ENCODE results near the gene ANGPTL4.

Gene ANGPTL4

DNA sequence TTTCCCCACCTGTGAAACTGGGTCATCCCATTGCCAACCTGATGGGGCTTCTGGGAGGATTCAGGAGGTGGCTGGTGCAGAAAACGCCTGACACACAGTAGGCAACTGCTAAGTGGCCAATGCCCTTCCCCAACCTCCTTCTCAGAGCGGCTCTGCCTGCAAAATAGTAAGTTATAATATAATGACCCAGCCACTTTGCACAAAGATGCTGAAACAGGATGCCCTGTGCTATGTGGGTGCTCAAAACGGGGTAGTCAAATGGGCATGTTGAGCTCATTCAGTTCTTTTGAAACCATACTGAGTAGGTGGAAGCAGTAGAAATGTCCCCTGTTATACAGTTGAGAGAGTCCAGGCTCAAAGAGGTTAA is 49.7 kb downstream of the ANGPTL4 start:
- DNase-seq (ENCODE audit: low spot score): no peak

- no peak for DNase-seq (ENCODE audit: low spot score)
Observed at GRCh38 chr19:8416796-8417195, 52.8 kb downstream of the ANGPTL4 start.

DNA sequence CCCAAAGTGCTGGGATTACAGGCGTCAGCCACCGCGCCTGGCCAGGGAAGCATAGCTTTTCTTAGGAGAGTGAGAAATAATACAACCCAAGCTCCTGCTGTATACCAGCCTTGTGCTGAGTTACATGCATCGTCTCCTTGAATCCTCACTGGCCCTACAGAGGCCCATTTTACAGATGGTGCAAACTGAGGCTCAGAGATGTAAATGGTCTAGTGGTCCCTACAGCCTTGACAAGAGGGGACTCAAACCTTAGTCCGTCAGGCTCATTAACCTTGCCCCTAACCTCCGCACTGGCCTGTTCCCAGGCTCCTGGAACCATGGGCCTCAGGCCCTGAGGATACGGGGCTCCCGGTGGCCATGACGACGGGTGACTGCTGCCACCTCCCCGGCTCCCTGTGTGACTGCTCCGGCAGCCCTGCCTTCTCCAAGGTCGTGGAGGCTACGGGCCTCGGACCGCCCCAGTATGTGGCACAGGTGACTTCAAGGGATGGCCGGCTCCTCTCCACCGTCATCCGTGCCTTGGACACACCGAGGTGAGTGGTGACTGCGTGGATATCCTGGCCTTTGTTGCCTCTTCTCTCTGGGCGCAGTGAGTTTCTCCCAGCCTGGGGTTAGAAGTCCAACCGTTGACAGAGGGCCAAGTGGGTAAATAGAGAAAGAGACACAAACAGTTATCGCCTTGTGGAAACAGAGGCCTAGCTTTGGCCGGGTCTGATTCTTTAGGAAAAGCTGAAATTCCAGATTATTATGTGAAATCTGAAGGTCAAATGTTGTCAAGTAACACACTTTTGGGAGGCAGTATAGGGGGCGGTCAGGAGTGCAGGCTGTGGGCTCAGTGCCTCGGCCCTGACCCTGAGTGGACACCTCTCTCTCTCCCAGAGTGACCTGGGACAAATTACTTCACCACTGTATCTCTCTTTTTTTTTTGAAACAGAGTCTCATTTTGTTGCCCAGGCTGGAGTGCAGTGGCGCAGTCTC is 57.8 kb downstream of the ANGPTL4 start:
- no peak for DNase-seq (ENCODE audit: low spot score)

- DNase-seq (ENCODE audit: low spot score): no peak
Observed at GRCh38 chr19:8423817-8424223, 59.9 kb downstream of the ANGPTL4 start.
